Loucy (cell line): ENCODE data around the gene WSCD1.

Source experiments
- H2AFZ ChIP-seq: fragments of 200-600 bp; sonication (generic); 2 replicates; pipeline ENCODE4 v1.6.0; 2016; ENCODE audit warnings: antibody characterized with exemption, mild to moderate bottlenecking, low read length, moderate library complexity
- H3F3A ChIP-seq: fragments of 200-600 bp; 2 replicates; pipeline ENCODE4 v1.6.0; 2016; ENCODE audit warnings: antibody characterized with exemption, low read depth, mild to moderate bottlenecking
- H3K27me3 ChIP-seq: fragments of 200-600 bp; sonication (generic); 2 replicates; pipeline ENCODE4 v1.6.1; 2014; ENCODE audit warnings: low read length, mild to moderate bottlenecking; ENCODE audit not compliant: insufficient read depth, poor library complexity, severe bottlenecking
- H3K36me3 ChIP-seq: fragments of 200-600 bp; sonication (generic); 2 replicates; pipeline ENCODE4 v1.6.1; 2016; ENCODE audit warnings: low read length; ENCODE audit not compliant: insufficient read depth
- H3K4me1 ChIP-seq: fragments of 200-600 bp; sonication (generic); 2 replicates; pipeline ENCODE4 v1.5.1; 2014; ENCODE audit warnings: low read length, mild to moderate bottlenecking; ENCODE audit not compliant: insufficient read depth, poor library complexity, severe bottlenecking
- H3K4me2 ChIP-seq: fragments of 200-600 bp; sonication (generic); 2 replicates; pipeline ENCODE4 v1.6.0; 2014; ENCODE audit warnings: antibody characterized with exemption, low read length, low read depth, mild to moderate bottlenecking; ENCODE audit not compliant: poor library complexity, severe bottlenecking
- H3K4me3 ChIP-seq: fragments of 200-600 bp; sonication (generic); 2 replicates; pipeline ENCODE4 v1.5.1; 2014; ENCODE audit warnings: low read length, mild to moderate bottlenecking, mixed read lengths; ENCODE audit not compliant: poor library complexity, severe bottlenecking
- H3K79me2 ChIP-seq: fragments of 200-600 bp; sonication (generic); 2 replicates; pipeline ENCODE4 v1.6.1; 2014; ENCODE audit warnings: low read length; ENCODE audit not compliant: insufficient read depth
- H3K9ac ChIP-seq: fragments of 200-600 bp; sonication (generic); 2 replicates; pipeline ENCODE4 v1.6.0; 2014; ENCODE audit warnings: mild to moderate bottlenecking, low read depth, low read length, moderate library complexity; ENCODE audit not compliant: poor library complexity, severe bottlenecking
- H3K9me2 ChIP-seq: fragments of 200-600 bp; sonication (generic); replicated peaks from 2 replicates; pipeline ENCODE4 v1.6.1; 2016; ENCODE audit warnings: low read depth, low read length, mixed read lengths
- H3K9me3 ChIP-seq: fragments of 200-600 bp; sonication (generic); 2 replicates; pipeline ENCODE4 v1.6.1; 2014; ENCODE audit warnings: mild to moderate bottlenecking, antibody characterized with exemption, low read length, low read depth; ENCODE audit not compliant: insufficient read depth
- H4K20me1 ChIP-seq: fragments of 200-600 bp; sonication (generic); 2 replicates; pipeline ENCODE4 v1.6.0; 2014; ENCODE audit warnings: antibody characterized with exemption, low read length, mild to moderate bottlenecking; ENCODE audit not compliant: insufficient read depth, poor library complexity, severe bottlenecking
- EZH2phosphoT487 ChIP-seq: fragments of 200-600 bp; IDR thresholded peaks from 2 replicates; pipeline ENCODE4 v1.6.1; 2018; ENCODE audit warnings: antibody characterized with exemption, mild to moderate bottlenecking, moderate library complexity, borderline replicate concordance
- TF ChIP-seq, protein P1 (sequence below): fragments of 200-600 bp; sonication (generic); conservative IDR thresholded peaks from 2 replicates; pipeline ENCODE4 v1.5.1; 2014; ENCODE audit warnings: mild to moderate bottlenecking, antibody characterized with exemption, low read length

Gene WSCD1

DNA sequence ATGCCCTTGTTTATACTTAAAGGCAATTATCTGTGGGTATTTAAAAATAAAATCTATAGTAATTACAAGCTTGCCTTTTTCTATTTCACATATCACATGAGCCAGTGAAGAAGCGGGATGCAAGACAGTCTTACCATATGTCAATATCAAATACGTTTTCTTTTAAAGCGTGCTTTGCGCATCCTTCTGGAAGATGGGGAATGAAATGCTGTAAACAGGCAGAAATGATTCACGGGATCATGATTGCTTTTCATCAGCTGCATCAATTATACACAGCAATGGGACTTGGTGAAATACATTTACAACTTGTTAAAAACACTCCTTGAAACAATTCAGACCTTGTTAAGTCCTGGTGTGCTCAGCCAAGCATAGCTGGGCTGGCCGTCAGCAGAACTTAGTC, 72.5 kb downstream of the WSCD1 start:
- H3K4me3 ChIP-seq, result no peak overlapping the region
- H3K9me2 ChIP-seq, result no peaks in the 10 kb centered on the region
- H2AFZ ChIP-seq, result no peak overlapping the region
- no peaks in the 10 kb centered on the region for H3K4me1 ChIP-seq
- H3F3A ChIP-seq, result no peaks in the 10 kb centered on the region
- H3K9ac ChIP-seq, result no peak overlapping the region
- no peaks in the 10 kb centered on the region for H4K20me1 ChIP-seq
- H3K27me3 ChIP-seq, result no peaks in the 10 kb centered on the region
- TF ChIP-seq EZH2phosphoT487, result no peak
- TF ChIP-seq, protein P1, sequence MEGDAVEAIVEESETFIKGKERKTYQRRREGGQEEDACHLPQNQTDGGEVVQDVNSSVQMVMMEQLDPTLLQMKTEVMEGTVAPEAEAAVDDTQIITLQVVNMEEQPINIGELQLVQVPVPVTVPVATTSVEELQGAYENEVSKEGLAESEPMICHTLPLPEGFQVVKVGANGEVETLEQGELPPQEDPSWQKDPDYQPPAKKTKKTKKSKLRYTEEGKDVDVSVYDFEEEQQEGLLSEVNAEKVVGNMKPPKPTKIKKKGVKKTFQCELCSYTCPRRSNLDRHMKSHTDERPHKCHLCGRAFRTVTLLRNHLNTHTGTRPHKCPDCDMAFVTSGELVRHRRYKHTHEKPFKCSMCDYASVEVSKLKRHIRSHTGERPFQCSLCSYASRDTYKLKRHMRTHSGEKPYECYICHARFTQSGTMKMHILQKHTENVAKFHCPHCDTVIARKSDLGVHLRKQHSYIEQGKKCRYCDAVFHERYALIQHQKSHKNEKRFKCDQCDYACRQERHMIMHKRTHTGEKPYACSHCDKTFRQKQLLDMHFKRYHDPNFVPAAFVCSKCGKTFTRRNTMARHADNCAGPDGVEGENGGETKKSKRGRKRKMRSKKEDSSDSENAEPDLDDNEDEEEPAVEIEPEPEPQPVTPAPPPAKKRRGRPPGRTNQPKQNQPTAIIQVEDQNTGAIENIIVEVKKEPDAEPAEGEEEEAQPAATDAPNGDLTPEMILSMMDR, result no peak
- no peak overlapping the region for H3K4me2 ChIP-seq
- no peaks in the 10 kb centered on the region for H3K79me2 ChIP-seq
- no peaks in the 10 kb centered on the region for H3K36me3 ChIP-seq
- peaks cover 4% of the 10 kb centered on the region; the same call in 1 of the 2 replicates for H3K9me3 ChIP-seq

DNA sequence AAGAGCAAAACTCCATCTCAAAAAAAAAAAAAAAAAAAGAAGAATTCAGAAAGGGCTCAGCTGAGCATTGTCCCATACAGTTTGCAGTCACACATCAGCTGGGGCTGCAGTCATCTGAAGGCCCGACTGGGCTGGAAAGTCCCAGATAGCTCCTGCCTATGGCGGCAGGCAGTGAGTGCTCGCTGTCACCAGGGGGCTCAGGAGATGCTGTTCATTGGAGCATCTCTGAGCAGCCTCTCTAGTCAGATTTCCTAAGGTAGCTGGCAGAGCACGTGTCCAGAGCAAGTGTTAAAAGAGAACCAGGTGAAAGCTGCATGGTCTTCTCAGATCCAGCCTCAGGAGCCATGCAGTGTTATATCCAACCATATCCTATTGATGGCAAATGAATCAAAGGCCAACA, 75.8 kb downstream of the WSCD1 start:
- TF ChIP-seq EZH2phosphoT487, result no peak
- TF ChIP-seq, protein P1, result no peak
- no peaks in the 10 kb centered on the region for H3K79me2 ChIP-seq
- no peaks in the 10 kb centered on the region for H3K4me1 ChIP-seq
- no peak overlapping the region for H3K4me3 ChIP-seq
- H3K9me2 ChIP-seq, result no peaks in the 10 kb centered on the region
- H3K4me2 ChIP-seq, result no peak overlapping the region
- H3K27me3 ChIP-seq, result no peaks in the 10 kb centered on the region
- H3F3A ChIP-seq, result no peaks in the 10 kb centered on the region
- H3K9me3 ChIP-seq, result no peaks in the 10 kb centered on the region; the same call in 1 of the 2 replicates
- H3K9ac ChIP-seq, result no peak overlapping the region
- no peaks in the 10 kb centered on the region for H4K20me1 ChIP-seq
- H2AFZ ChIP-seq, result no peak overlapping the region
- no peaks in the 10 kb centered on the region for H3K36me3 ChIP-seq

DNA sequence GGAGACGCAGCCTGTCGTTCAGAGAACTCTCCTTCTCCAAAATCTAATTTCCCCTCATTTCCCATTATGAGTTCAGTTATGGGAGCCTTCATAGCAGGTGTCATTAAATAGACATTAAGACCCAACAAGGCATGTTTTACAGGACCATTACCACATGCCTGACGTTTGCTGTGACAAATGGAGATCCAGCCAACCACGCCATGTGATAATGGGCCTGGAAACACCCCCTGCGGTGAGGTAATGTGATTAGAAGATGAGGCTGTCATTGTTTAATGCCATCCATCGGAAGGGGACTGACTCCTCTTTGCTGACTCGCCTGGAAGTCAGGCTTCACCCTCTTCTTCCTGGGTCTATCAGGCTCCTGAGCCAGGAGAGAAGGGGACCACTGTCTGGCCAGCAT, 76.9 kb downstream of the WSCD1 start:
- no peaks in the 10 kb centered on the region for H3K27me3 ChIP-seq
- H3K4me3 ChIP-seq, result no peak overlapping the region
- no peaks in the 10 kb centered on the region for H3F3A ChIP-seq
- H3K4me2 ChIP-seq, result no peak overlapping the region
- no peak for TF ChIP-seq EZH2phosphoT487
- TF ChIP-seq, protein P1, result no peak
- no peaks in the 10 kb centered on the region for H4K20me1 ChIP-seq
- no peaks in the 10 kb centered on the region for H3K4me1 ChIP-seq
- H3K79me2 ChIP-seq, result no peaks in the 10 kb centered on the region
- no peaks in the 10 kb centered on the region for H3K36me3 ChIP-seq
- H3K9me3 ChIP-seq, result no peaks in the 10 kb centered on the region; the same call in 1 of the 2 replicates
- no peak overlapping the region for H2AFZ ChIP-seq
- H3K9ac ChIP-seq, result no peak overlapping the region
- H3K9me2 ChIP-seq, result no peaks in the 10 kb centered on the region
